ENCODE measurements around the gene BRD3.

BRD3 gene

GRCh38 chr9:134066913-134067851, 644 bp downstream of the BRD3 start:
- DNase-seq (ENCODE audit: low read depth in 1 of 2, low spot score in 1 of 2) = peak in 1 of 2 donors; percentile 26

GRCh38 chr9:134066526-134066912, 1.3 kb downstream of the BRD3 start:
- DNase-seq (ENCODE audit: low read depth in 1 of 2, low spot score in 1 of 2) = no peak

- DNase-seq (ENCODE audit: low read depth in 1 of 2, low spot score in 1 of 2) = peak; percentile 14 to 42
Observed at GRCh38 chr9:134065612-134066419, 2.0 kb downstream of the BRD3 start.

DNA sequence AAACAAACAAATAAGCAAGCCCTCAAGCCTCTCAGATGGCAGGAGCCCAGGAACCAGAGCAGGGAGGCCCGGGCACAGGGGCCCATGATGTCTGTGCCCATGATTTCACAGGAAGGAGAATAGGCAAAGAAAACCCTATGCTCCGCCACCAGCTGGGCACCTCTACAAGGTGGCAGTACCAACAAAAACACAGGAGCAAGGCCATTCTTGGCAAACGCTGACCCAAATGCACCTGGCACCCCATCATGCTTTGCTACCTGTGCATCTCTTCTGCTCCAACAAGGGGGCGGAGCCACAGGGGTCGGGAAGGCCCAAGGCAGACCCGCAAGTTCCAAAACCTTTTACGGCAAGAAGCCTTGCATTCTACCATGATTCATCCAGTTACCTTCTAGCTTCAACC, 3.1 kb downstream of the BRD3 start:
- DNase-seq (ENCODE audit: low read depth in 1 of 2, low spot score in 1 of 2) = no peak

DNA sequence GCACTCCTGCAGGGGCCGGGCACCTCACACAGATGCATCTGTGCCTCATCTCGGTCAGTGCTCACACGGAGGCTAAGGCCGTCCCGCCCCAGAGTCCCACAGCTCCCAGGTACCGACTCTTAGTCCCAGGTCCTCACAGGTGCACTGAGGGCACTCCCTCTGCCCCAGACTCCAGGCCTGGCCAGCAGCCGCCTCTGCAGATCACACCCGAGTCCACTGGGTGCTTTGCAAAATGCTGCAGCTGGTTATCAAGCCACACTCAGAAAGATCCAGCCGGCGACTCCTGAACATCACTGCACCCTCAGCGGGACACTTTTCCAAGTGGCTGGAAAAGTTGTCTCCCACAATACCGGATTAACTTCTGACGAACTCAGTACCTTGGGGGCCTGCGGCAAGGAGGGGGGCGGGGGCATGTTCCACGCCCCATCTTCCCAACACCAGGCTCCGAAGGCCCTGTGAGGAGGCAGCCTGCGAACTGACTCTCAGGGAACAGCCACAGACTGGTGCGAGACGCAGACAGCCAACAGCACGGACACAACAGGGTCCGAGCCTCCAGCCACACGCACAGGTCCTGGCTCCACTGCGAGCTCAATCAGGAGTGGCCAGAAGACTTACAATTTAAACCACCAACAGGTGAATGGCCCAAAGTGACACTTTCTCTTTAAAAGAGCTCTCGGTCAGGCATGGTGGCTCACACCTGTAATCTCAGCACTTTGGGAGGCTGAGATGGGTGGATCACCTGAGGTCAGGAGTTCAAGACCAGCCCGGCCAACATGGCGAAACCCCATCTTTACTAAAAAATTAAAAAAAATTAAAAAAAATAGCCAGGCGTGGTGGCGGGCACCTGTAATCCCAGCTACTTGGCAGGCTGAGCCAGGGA, 4.0 kb downstream of the BRD3 start:
- DNase-seq (ENCODE audit: low read depth in 1 of 2, low spot score in 1 of 2) = no peak

DNA sequence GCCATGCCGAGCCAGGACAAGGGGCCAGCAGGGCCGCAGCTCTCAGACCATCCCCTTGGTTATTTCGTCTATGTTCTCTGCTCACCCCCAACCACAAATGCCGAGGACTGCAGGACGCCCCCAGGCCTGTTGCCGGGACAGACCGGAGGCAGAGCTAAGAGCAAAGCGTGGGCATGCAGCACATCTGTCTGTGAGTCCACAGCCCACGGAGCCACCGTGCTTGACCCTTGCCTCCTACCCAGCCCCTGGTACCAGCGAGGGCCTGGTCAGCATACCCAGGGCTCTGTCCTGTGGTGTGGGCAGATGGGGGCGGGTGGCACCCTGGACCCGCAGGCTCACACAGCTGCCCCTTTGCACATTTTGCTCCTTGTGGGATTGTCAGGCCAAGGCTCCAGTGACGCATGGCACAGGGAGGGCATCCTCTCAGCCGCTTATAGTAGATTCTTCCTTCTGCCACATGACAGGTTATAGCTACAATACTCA, 4.7 kb downstream of the BRD3 start:
- no peak for DNase-seq (ENCODE audit: low read depth in 1 of 2, low spot score in 1 of 2)

- DNase-seq (ENCODE audit: low read depth in 1 of 2, low spot score in 1 of 2) = no peak
Observed at GRCh38 chr9:134062461-134063087, 5.3 kb downstream of the BRD3 start.

- DNase-seq (ENCODE audit: low read depth in 1 of 2, low spot score in 1 of 2) = no peak
Observed at GRCh38 chr9:134061688-134062371, 6.0 kb downstream of the BRD3 start.

GRCh38 chr9:134061019-134061687, 6.7 kb downstream of the BRD3 start:
- DNase-seq (ENCODE audit: low read depth in 1 of 2, low spot score in 1 of 2) = no peak

DNA sequence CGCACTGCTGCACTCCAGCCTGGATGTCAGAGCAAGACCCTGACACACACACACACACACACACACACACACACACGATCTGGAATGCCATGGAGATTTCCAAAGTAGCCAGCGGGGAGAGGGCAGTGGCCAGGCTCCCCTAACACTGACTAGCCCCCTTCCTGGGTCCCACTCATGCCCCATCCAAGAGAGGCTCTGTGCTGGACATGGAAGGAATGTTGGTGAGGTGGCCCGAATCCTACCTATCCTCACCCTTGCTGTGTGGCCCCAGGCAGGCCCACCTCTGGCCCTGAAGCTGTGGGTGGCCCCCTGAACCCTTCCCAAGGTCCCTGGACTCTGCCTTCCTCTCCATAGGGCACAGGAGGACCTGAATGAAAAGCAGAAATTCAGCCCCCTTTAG, 7.3 kb downstream of the BRD3 start:
- no peak for DNase-seq (ENCODE audit: low read depth in 1 of 2, low spot score in 1 of 2)

DNA sequence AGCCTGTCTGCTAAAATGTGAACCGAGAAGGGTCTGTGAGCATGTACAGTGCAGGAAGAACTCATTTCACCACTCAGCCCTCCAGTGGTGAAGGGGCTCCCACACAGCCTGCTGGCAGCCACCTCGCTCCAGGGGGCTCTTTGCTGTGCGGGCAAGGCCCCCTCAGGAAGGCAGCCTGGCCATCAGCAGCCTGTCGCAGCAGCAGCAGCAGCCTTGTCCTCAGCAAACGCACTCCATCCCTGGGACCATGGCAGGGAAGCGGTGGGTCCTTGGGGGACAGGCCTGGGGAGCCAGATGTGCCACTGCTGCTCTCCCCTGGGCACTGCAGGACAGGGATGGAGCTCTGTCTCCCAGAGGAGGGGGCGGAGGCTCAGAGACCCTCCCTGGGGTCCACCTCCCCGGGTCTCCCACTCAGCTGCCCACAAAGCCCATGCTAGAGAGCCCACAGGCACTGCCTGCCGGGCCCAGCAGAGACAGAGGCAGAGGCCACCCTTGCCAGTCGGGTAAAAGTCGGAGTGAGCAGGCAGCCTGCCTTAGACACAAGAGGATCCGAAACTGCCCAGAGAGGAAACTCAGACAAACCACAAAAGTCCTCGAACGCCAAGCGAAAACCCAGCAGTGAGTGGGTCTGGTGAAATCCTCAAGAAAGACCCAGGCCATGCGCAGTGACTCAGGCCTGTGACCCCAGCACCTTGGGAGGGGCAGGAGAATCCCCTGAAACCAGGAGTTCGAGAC, 8.0 kb downstream of the BRD3 start:
- DNase-seq (ENCODE audit: low read depth in 1 of 2, low spot score in 1 of 2) = no peak

DNA sequence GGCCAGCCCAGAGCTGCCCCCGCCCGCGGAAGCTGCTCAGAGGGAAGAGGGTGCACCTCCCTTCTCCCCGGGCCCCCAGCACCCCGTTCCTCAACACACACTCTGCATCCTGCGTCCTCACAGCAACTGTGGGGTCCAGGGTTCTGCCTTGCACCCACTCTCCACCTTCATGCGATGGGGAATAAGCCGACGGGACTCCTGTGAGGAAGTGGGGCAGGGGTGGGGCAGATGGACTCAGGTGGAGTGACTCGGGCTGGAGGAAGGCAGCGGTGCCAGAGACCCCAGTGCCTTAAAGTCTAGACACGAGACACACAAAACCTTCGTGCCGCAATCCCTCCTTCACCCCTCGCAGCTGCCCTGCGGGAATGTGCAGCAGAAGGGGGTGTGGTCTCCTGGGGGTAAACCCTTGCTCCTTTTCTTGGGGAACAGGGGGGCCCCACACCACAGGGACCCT, 8.6 kb downstream of the BRD3 start:
- DNase-seq (ENCODE audit: low read depth in 1 of 2, low spot score in 1 of 2) = no peak

DNA sequence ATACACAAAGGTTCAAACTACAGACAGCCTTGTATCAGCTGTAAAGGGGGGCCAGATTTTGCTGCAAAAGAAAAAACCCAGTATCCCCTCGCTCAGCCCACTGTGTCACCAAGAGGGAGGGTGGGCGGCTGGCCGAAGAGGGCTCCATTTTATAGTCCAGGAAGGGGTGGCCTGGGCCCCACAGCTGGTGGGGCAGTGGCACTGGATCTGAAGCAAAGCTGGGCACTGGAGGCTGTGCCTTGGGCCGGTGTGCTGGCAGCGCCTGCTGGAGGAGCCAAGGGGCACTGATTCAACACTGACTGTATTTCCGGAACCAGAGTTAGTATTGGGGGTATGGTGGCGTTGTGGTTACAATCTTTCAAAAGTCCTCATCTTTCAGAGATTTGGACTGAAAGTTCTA, 9.1 kb downstream of the BRD3 start:
- DNase-seq (ENCODE audit: low read depth in 1 of 2, low spot score in 1 of 2) = no peak

GRCh38 chr9:134057751-134058701, 9.8 kb downstream of the BRD3 start:
- DNase-seq (ENCODE audit: low read depth in 1 of 2, low spot score in 1 of 2) = no peak

DNA sequence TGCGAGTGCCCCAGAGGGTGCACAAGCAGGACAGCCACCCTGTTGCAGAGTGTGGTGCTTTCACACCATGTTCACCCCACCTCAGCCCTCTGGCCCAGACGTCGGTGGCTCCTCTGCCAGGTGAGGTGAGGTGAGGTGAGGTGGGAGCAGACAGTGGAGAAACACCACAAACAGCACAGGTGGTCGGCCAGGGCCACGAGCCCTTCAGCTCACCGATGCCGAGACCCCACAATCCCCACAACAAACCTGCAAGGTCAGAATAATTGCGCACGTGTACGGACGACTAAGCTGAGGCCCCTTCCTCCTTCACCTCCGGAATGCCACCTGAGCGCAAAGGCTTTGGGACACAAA, 10.5 kb downstream of the BRD3 start:
- no peak for DNase-seq (ENCODE audit: low read depth in 1 of 2, low spot score in 1 of 2)

DNA sequence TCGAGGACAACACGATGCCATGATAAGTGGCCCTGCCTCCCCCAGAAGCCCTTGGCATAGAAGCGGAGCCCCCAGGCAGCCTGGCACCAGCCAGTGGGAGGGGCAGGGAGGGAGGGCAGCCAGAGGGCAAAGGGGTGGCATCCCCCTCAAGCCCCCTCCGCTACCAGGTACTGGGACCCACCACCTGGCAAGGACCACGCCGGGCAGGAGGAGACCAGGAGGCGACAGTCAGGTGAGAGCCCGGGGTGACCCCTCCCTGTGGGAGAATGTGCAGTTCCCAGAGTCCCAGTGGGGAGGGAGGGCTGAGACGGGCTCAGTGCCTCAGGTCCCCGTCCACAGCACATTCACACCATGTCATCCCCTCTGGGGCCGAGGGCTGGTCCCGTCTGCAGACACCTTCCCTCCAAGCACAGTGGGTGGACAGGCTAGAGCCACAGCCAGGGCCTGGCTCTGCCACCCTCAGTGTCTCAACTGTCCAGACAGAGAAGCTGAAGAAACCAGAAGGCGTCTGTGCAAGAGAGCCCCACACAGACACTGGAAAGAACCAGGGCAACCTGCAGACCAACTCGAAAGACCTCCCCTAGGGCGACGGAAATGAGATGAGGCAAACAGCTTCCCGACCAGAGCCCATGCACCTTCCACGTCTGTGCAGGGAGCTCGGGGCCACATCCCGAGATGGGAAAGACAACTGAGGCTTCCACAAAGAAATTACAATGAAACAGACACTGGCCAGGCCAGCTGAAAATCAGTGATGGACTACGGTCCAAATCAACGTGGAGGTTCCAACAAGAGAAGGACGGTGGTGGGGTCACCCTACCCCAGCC, 11.1 kb downstream of the BRD3 start:
- DNase-seq (ENCODE audit: low read depth in 1 of 2, low spot score in 1 of 2) = no peak

DNA sequence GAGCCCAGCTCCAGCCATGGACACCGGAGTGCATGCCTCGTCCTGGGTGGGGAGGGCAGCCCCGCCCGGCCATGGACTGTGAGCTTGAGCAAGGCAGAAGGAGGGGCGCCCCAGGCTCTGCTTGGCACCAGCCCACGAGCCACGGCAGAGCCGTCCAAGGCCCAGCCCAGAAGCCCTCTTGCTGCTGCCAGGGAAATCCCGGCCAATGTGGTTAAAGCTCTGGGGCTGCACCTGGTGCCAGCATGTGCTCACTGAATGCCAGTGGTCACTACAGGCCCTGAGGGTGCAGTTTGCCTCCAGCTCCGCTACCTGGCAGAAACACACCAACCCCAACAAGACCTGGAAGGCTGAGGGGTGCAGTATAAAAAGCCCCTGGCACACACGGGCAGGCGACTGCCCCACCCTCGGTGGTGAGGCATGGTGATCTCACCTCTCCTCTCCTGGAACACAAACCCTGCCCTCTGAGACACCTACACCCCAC, 11.8 kb downstream of the BRD3 start:
- no peak for DNase-seq (ENCODE audit: low read depth in 1 of 2, low spot score in 1 of 2)
